BLaER1 treated with 17β-estradiol and CSF1 and Interleukin-3, amounts not matched to agents 10 nM and 100 nM (cell line): Measurements from ENCODE around the gene LMO7.

Source experiments
- H3K27ac ChIP-seq, 11 experiments: shearing (Covaris generic); formaldehyde crosslinking; 2 replicates each; pipeline ENCODE4 v1.8.1; 2022
- H3K27me3 ChIP-seq, 11 experiments: shearing (Covaris generic); formaldehyde crosslinking; 2 replicates each; pipeline ENCODE4 v1.8.1; 2022
- H3K36me3 ChIP-seq, 11 experiments: shearing (Covaris generic); formaldehyde crosslinking; 2 replicates each; pipeline ENCODE4 v1.8.1; 2022
- H3K4me1 ChIP-seq, 10 experiments: shearing (Covaris generic); formaldehyde crosslinking; 2 replicates each; pipeline ENCODE4 v1.8.1; 2022
- H3K4me2 ChIP-seq, 11 experiments: shearing (Covaris generic); formaldehyde crosslinking; 2 replicates each; pipeline ENCODE4 v1.8.1; 2022
- H3K4me3 ChIP-seq, 10 experiments: shearing (Covaris generic); formaldehyde crosslinking; 2 replicates each; pipeline ENCODE4 v1.8.1; 2022
- H3K9ac ChIP-seq, 11 experiments: shearing (Covaris generic); formaldehyde crosslinking; 2 replicates each; pipeline ENCODE4 v1.8.1; 2022
- H3K9me3 ChIP-seq, 11 experiments: shearing (Covaris generic); formaldehyde crosslinking; replicated peaks in 1 of 11; 2 replicates each; pipeline ENCODE4 v1.8.1; 2022
- H4K20me1 ChIP-seq, 11 experiments: shearing (Covaris generic); formaldehyde crosslinking; 2 replicates each; pipeline ENCODE4 v1.8.1; 2022
- Cebpa-rat ChIP-seq, 11 experiments: shearing (Covaris generic); IDR thresholded peaks; 2 replicates each; pipeline ENCODE4 v1.8.1; 2022

Gene LMO7

DNA sequence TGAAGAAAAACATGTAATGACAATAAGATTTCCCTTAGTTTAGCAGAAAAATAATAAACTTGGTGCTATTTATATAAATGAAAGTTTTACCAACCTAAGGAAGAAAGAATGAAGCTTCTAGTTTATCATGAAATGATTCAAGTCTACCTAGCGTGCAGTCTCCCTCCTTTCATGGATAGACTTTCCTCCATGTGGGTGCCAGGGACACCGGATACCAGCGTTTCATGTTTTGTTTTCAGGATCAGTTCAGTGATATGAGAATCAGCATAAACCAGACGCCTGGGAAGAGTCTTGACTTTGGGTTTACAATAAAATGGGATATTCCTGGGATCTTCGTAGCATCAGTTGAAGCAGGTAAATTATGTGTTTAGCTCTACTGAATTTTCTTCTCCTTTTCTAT is 196.7 kb downstream of the LMO7 start:
- H4K20me1 ChIP-seq = no peaks in the 10 kb centered on the region
- no peaks in the 10 kb centered on the region for H3K36me3 ChIP-seq
- no peak for TF ChIP-seq Cebpa-rat (IDR thresholded peaks at IDR 0.05)
- peaks cover 3 to 9% (median 3%) of the 10 kb centered on the region in 10 experiments; a peak in 19 of 20 replicates for H3K4me1 ChIP-seq
- H3K4me2 ChIP-seq = no peak overlapping the region
- H3K27me3 ChIP-seq = no peaks in the 10 kb centered on the region
- H3K9ac ChIP-seq = no peak overlapping the region
- peaks cover 0 to 5% (median 0%) of the 10 kb centered on the region in 11 experiments; a peak in 1 of 22 replicates for H3K9me3 ChIP-seq
- H3K4me3 ChIP-seq = no peak overlapping the region
- no peak overlapping the region for H3K27ac ChIP-seq

DNA sequence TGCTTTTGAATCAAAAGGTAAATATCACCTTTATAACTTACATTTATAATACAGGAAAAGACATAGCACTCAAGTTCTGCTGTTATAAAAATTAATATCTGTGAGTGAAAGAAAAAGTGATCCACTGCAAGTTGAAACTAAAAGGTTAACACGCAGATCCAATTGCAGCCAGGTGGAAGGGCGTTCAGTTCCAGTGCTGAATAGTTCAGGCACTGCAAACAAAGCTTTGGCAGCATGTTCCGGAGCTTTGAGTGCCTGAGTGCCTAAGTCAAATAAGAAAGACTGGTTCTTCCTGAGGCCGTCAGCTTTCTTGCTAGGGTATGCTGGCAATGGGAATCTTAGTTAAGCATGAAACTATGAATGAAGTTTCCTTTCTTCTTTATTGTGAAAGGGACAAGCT is 200.3 kb downstream of the LMO7 start:
- Histone ChIP-seq H4K20me1 (no peaks in the 10 kb centered on the region), H3K36me3 (peaks cover 0 to under 1% (median 0%) of the 10 kb centered on the region in 11 experiments; a peak in 1 of 22 replicates), H3K4me2 (no peak overlapping the region), H3K4me3 (no peak overlapping the region), H3K27me3 (no peaks in the 10 kb centered on the region), H3K27ac (no peak overlapping the region), H3K4me1 (no peaks in the 10 kb centered on the region), H3K9me3 (peaks cover 0 to 3% (median 0%) of the 10 kb centered on the region in 11 experiments; a peak in 1 of 22 replicates), H3K9ac (no peak overlapping the region)
- no peak for TF ChIP-seq Cebpa-rat (IDR thresholded peaks at IDR 0.05)

DNA sequence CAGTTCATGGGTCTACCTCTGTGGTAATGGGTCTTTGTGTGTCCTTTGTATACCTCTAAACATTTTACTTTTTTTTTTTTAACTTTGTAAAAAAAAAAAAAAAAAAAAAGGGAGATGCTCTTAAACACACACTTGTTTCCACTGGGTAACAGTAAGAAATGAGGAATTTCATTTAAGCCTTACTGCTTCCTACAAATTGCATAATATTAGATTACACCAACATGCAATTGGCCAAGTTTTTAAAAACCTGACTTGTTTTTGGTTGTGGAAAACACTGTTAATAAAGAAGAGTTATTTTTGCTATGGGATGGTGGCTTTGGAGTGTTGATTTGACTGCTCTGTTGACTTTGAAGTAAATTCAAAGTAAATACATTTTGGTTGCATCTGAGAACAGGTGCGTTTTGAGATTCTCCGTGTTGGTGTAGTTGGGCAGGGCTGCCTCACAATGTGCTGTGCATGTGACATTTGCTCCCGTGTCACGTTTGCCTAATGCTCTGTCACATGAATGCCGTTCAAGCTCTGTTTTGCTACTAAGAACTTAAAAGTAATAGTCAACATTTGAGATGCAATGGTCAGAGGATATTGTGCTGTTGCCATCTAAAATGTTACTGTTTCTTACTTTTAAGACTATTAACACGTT is 202.4 kb downstream of the LMO7 start:
- Histone ChIP-seq H3K27ac (no peak overlapping the region), H3K4me1 (no peaks in the 10 kb centered on the region), H3K36me3 (peaks cover 6 to 21% (median 14%) of the 10 kb centered on the region in 11 experiments; a peak in 14 of 22 replicates), H4K20me1 (no peaks in the 10 kb centered on the region), H3K9ac (no peak overlapping the region), H3K4me3 (no peak overlapping the region), H3K9me3 (peaks cover 0 to 7% (median 5%) of the 10 kb centered on the region in 11 experiments; a peak in 6 of 22 replicates), H3K4me2 (no peak overlapping the region), H3K27me3 (no peaks in the 10 kb centered on the region)
- TF ChIP-seq Cebpa-rat (IDR thresholded peaks at IDR 0.05) = no peak

DNA sequence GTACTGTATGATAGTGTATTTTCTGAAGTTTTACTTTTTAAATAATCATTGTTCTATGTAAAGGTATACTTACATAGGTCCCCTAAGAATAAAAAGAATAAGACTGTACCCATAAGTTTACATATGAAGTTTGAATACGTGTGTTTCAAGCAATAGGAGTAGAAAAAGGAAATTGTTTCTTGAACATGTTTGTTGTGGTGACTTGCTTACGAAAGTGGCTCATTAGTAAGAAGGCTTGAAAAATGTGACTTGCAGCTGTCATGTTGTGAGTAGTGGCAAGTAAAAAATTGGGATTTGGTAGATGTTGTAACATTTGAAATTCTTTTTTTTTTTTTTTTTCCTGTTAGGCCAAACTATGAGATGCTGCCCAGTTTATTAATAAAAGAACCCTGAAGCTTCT is 203.3 kb downstream of the LMO7 start:
- no peak for TF ChIP-seq Cebpa-rat (IDR thresholded peaks at IDR 0.05)
- peaks cover 6 to 22% (median 14%) of the 10 kb centered on the region in 11 experiments; a peak in 14 of 22 replicates for H3K36me3 ChIP-seq
- H3K4me2 ChIP-seq = no peak overlapping the region
- no peaks in the 10 kb centered on the region for H4K20me1 ChIP-seq
- H3K27ac ChIP-seq = no peak overlapping the region
- H3K4me1 ChIP-seq = no peaks in the 10 kb centered on the region
- no peaks in the 10 kb centered on the region for H3K27me3 ChIP-seq
- H3K4me3 ChIP-seq = no peak overlapping the region
- H3K9ac ChIP-seq = no peak overlapping the region
- H3K9me3 ChIP-seq = peaks cover 0 to 7% (median 5%) of the 10 kb centered on the region in 11 experiments; a peak in 6 of 22 replicates

DNA sequence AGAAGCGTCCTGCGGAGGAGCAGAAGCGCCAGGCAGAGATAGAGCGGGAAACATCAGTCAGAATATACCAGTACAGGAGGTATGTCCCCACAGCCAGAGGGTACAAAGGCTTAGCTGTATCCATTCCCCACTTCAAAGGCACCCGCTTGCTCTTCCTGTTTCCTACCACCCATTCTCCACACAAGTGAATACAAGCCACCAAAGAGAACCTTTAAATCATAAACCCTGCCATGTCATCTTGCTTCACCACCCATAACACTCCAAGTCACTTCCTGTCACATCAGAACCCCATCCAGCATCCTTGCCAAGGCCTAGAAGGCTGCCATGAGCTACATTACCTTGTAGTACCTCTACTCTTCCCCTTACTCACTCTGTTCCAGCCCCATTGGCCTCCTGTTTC is 205.8 kb downstream of the LMO7 start:
- Histone ChIP-seq H3K9me3 (peaks cover 0 to 7% (median 5%) of the 10 kb centered on the region in 11 experiments; a peak in 6 of 22 replicates), H3K4me2 (no peak overlapping the region), H3K27ac (no peak overlapping the region), H3K4me3 (no peak overlapping the region), H4K20me1 (no peaks in the 10 kb centered on the region), H3K27me3 (no peaks in the 10 kb centered on the region), H3K9ac (no peak overlapping the region), H3K36me3 (peaks cover 6 to 22% (median 14%) of the 10 kb centered on the region in 11 experiments; a peak in 14 of 22 replicates), H3K4me1 (no peaks in the 10 kb centered on the region)
- no peak for TF ChIP-seq Cebpa-rat (IDR thresholded peaks at IDR 0.05)

DNA sequence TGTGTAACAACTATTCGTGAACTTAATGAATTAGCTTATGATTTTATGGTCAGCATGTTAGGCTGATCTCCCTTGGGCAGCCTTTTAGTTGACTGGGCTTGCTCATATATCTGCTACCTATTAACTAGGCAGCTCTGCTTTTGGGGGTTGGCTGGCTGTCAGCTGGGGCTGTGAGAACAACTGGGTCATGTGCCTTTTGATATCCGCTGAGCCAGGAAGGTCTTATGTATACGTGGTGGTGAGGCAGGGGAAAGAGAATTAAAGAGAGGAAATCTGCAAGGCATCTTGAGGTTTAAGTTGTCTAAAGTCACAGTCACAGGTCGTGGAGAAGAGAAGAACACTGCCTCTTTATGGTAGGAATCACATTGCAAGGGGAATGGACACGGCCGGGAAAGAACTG is 206.9 kb downstream of the LMO7 start:
- Histone ChIP-seq H3K27ac (no peak overlapping the region), H3K36me3 (peaks cover 6 to 22% (median 14%) of the 10 kb centered on the region in 11 experiments; a peak in 14 of 22 replicates), H3K9ac (no peak overlapping the region), H3K27me3 (no peaks in the 10 kb centered on the region), H3K4me1 (no peaks in the 10 kb centered on the region), H3K9me3 (peaks cover 0 to 7% (median 5%) of the 10 kb centered on the region in 11 experiments; a peak in 6 of 22 replicates), H3K4me3 (no peak overlapping the region), H3K4me2 (no peak overlapping the region), H4K20me1 (no peaks in the 10 kb centered on the region)
- no peak for TF ChIP-seq Cebpa-rat (IDR thresholded peaks at IDR 0.05)

DNA sequence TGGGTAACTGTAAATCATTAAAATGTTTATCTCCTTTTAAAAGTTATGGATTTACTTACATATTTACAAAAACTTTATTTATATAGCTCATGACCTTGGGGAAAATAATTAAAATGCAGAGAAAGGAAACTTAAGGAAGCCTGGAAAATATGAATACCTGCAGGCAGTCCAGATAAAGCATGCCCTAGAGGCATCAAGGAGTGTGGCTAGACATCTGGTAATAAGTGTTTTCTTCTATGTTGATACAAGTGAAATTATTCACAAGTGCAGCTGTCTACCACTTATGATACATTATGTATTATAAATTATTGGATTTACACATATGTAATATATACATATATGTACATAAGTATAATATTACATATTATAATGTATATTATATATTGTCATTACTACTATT is 207.9 kb downstream of the LMO7 start:
- Histone ChIP-seq H3K4me3 (no peak overlapping the region), H3K27ac (no peak overlapping the region), H3K9ac (no peak overlapping the region), H3K36me3 (peaks cover 6 to 22% (median 14%) of the 10 kb centered on the region in 11 experiments; a peak in 14 of 22 replicates), H3K4me1 (no peaks in the 10 kb centered on the region), H3K27me3 (no peaks in the 10 kb centered on the region), H4K20me1 (no peaks in the 10 kb centered on the region), H3K9me3 (peaks cover 0 to 7% (median 5%) of the 10 kb centered on the region in 11 experiments; a peak in 6 of 22 replicates), H3K4me2 (no peak overlapping the region)
- no peak for TF ChIP-seq Cebpa-rat (IDR thresholded peaks at IDR 0.05)

DNA sequence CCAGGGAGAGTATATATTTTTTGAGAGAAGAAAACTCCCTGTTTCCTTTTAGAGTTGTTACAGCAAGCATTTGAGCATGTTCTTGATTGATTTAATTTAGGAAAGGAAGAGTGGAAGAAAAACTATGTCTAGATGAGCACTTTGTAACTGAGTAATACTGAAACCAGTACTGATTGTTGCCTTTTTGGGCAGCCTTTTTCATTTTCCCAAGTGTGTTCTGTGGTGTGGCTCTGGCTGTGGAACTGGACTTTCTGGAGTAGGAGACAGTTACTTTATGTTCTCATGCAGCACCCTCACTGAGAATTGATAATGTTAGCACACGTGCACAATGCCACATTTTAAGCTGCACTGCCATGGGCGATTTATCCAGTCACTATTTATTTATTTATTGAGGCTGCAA is 211.5 kb downstream of the LMO7 start:
- H3K4me3 ChIP-seq = no peak overlapping the region
- TF ChIP-seq Cebpa-rat (IDR thresholded peaks at IDR 0.05) = no peak
- H3K27ac ChIP-seq = no peak overlapping the region
- H3K4me1 ChIP-seq = no peaks in the 10 kb centered on the region
- no peak overlapping the region for H3K4me2 ChIP-seq
- no peaks in the 10 kb centered on the region for H3K27me3 ChIP-seq
- peaks cover 0 to 7% (median 5%) of the 10 kb centered on the region in 11 experiments; a peak in 6 of 22 replicates for H3K9me3 ChIP-seq
- no peak overlapping the region for H3K9ac ChIP-seq
- H4K20me1 ChIP-seq = no peaks in the 10 kb centered on the region
- H3K36me3 ChIP-seq = peaks cover under 1 to 10% (median 7%) of the 10 kb centered on the region in 11 experiments; a peak in 13 of 22 replicates

DNA sequence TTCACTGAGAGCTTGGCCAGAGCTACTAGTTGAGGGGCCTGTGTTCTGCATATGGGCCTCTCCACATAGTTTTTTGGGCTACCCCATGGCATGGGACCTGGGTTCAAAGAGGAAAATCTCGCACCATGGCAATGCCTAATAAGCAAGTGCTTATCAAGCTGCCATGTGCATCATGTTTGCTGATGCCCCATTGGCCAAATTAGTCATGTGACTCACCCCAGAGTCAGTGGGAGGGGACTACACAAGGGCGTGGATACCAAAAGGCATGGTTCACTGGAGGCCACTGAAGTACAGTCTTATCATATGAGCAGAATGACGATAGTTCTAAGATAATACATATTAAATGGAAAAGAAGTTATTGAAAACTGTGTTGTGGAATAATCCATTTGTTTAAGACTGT is 214.8 kb downstream of the LMO7 start:
- Histone ChIP-seq H3K4me2 (no peak overlapping the region), H3K9me3 (no peaks in the 10 kb centered on the region), H3K4me1 (no peaks in the 10 kb centered on the region), H3K36me3 (peaks cover 0 to 14% (median 0%) of the 10 kb centered on the region in 11 experiments; a peak in 3 of 22 replicates), H3K9ac (no peak overlapping the region), H3K27me3 (no peaks in the 10 kb centered on the region), H4K20me1 (no peaks in the 10 kb centered on the region), H3K4me3 (no peak overlapping the region), H3K27ac (no peak overlapping the region)
- no peak for TF ChIP-seq Cebpa-rat (IDR thresholded peaks at IDR 0.05)

DNA sequence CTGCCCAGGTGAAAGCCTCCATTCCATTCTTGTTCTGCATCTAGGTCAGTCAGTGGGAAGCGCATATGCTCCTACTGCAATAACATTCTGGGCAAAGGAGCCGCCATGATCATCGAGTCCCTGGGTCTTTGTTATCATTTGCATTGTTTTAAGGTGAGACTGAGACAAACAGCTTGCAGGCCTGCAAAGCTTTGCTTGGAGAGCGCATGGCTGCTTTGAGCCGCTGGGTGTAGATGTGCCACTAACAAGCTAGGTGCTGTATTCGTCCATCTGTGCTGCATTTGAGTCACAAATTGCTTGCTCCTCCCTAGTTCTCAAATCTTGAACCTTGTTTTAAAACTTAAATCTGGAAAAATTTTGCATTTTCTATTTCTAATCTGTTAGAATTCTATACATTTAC is 219.1 kb downstream of the LMO7 start:
- H3K27ac ChIP-seq = no peak overlapping the region
- no peaks in the 10 kb centered on the region for H4K20me1 ChIP-seq
- H3K4me2 ChIP-seq = no peak overlapping the region
- no peaks in the 10 kb centered on the region for H3K9me3 ChIP-seq
- H3K4me3 ChIP-seq = no peak overlapping the region
- H3K4me1 ChIP-seq = no peaks in the 10 kb centered on the region
- peaks cover 0 to 14% (median 0%) of the 10 kb centered on the region in 11 experiments; a peak in 3 of 22 replicates for H3K36me3 ChIP-seq
- TF ChIP-seq Cebpa-rat (IDR thresholded peaks at IDR 0.05) = no peak
- H3K27me3 ChIP-seq = no peaks in the 10 kb centered on the region
- no peak overlapping the region for H3K9ac ChIP-seq
